Gastrocnemius medialis (tissue), 4 donors: ENCODE results near the gene JADE2.

Source experiments
- CTCF ChIP-seq, 5 experiments: fragments of 450-650 bp in 3 of 5; fragments of 200-600 bp in 2 of 5; sonication (generic) in 2 of 5; IDR thresholded peaks in 4 of 5; conservative IDR thresholded peaks in 1 of 5; 1 replicate in 4 of 5; 2 replicates in 1 of 5; pipeline ENCODE4 v1.5.1; 2016 to 2019; ENCODE audit warnings: antibody characterized with exemption in 5 of 5, mild to moderate bottlenecking in 3 of 5, moderate library complexity in 3 of 5
- POLR2A ChIP-seq, 2 donors: fragments of 450-650 bp; IDR thresholded peaks; one replicate each; pipeline ENCODE4 v1.6.1; 2017; ENCODE audit warnings: antibody characterized with exemption in 2 of 2, mild to moderate bottlenecking in 2 of 2, moderate library complexity in 2 of 2

DNA sequence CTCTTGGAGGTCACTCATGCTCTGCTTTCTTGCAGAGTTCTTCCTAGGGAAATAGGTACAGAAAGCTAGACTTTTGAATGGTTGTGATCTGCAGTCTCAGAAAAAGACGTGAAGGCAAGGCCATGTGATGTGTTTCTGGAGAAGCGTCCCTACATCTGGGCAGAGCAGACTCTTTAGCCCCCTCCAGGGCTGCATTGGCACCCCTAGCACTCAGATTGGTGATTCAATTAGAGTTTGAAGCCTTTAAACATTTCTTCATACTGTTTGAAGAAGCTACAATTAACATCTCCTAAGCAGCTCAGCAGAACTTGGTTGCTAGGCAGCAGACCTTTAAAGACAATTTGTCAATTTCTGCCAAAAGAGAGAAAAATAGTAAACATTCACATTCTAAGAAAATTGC, 21.6 kb downstream of the JADE2 start:
- TF ChIP-seq CTCF (IDR thresholded peaks at IDR 0.05 in 4 of 5, conservative IDR thresholded peaks at IDR 0.05 in 1 of 5): no peak
- TF ChIP-seq POLR2A (IDR thresholded peaks at IDR 0.05): no peak
